ENCODE results near the gene NPM1.

The NPM1 gene

DNA sequence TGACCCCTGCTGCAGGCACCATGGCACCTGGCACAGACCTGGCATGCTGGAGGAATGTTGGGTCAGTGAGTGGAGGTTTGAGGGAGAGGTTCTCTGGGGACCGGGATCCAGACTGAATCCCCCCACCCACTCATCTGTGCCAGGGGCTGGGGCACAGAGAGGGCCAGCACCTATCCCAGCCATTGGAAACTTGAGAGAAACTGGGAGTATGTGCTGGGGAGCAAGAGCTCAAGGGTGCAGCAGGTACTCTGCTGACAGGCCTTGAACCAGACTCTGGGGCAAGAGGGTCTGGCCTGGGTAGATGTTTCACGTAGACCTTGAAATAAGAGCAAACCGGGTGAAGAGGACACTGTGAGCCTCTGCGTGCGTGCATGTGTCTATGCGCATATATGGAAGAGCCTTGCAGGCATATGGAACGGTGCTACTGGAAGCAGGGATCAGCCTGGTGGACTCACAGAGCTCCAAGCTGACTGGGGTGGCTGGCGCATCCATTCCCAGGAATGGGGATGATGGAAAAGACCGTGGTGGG lies 40.6 kb downstream of the NPM1 start:
- no peak for DNase-seq (ENCODE audit: low read depth)

DNA sequence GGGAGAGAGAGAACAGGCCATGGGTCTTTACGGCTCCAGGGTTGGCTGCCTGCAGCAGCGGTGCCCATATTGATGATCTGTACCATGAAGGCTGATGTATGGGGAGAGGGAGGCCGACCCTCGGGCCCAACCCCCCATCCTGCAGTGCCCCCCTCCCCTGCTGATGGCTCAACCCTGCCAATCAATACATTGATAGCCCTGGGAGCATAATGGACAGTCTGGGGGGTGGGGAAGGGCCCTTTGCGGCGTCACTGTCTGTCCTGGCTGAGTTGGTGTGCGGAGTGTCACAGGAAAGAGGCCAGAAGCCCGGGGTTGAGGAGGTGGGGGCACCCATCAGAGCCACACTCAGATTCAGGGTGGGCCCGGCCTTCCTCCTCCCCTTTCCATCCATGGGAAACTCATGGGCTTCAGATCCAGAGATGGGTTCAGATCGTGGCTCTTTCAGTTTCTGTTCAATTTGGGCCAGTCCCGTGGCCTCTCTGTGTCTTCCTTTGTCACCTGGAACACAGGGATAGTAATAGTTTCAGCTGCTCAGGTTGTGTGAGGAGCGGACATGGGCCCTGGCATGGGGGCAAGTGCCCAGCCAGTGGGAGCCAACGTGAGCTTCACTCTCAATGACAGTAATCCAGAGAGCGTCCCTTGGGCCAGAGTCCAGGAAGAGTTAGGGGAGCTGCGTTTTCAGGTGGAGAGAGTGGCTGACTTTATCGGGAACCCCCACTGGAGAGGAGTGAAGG lies 41.3 kb downstream of the NPM1 start:
- DNase-seq (ENCODE audit: low read depth) = no peak

DNA sequence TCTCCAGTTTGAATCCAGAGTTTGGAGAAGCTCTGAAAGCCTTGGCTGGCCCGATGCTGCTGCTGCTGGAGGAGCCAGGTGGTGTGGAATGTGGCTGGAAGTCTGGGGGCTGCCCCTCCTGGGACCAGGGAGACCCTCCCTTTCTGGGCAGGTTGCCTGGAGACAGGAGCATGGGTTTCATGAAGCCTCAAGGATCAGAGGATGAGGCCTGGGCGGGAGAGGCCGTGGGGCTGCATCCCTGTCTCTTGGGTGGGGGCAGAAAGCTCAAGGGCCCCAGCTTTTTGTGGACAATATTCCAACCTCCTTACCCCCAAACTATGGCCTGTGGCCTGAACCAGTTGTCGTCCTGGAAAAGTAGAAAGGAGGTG lies 41.9 kb downstream of the NPM1 start:
- DNase-seq (ENCODE audit: low read depth) = no peak

DNA sequence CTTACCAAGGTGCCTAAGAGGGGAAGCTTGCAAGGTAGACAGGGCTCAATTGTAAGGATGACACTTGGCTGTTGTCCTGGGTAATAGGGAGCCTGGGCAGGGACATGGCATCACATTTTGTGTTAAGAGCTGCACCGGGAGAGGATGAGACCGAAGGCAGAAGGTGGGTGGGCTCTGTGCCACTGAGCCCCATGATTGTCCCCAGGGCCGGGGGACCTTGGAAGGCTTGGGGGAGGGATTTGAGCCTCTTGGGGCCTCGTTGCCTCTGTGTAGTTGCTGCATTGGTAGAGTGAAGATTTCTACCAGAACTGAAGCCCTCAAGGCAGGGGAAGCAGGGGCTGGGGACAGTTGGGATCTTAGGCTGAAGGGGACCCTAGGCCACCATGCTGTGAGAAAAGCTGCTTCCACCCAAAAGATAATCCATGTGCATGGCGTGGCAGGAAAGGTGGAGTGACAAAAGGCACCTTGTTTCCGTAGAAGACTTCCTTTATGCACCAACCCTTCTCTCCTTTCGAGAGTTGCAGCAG lies 43.7 kb downstream of the NPM1 start:
- DNase-seq (ENCODE audit: low read depth) = no peak

DNA sequence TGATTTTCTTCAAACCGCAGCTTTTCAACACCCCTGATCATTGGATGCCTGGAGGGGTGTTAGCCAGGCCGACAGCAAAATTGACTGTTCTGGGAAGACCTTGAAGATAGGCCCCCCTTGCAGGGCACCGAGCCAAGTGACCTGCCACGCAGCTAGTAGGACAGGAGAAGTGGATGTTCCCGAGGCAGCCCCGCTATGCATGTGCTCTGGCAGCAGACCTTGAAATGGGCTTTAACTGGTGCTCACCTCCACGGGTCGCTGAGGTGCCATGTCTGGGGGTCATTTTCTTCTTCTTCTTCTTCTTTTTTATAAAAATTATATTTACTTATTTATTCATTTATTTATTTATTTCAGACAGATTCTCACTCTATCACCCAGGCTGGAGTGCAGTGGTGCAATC lies 44.4 kb downstream of the NPM1 start:
- DNase-seq (ENCODE audit: low read depth) = no peak

DNA sequence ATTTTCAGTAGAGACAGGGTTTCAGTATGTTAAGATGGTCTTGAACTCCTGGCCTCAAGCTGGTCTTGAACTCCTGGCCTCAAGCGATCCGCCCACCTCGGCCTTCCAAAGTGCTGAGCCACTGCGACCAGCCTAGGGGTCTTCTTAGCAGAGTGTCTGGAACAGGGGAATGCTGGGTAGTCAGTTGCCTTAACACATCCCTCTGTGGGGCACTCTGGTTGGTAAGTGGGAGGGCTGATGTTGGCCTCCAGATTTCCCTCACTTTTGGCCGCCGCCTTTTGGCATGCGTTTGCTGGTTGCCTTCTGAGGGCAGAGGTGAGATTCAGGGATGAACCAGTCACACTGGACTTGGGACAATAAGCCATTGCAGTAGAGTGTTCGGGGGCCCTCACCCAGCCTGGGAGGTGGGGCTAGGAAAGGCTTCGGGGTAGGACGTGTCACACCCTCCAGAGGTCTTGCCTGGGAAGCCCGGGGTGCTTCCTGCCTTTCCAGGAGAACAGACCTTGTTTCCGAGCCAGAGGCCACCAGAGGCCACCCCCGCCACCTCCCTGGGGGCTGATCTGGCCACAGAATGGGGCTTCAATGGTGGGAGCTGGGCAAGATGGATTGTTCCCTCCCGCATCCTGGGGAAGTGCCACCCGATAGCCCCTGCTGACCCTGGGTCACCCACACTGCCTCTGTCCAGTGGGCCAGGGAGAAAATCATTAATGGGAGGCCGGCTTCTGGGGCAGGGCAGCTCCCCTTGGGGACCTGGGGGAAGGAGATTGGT lies 45.1 kb downstream of the NPM1 start:
- DNase-seq (ENCODE audit: low read depth) = no peak

DNA sequence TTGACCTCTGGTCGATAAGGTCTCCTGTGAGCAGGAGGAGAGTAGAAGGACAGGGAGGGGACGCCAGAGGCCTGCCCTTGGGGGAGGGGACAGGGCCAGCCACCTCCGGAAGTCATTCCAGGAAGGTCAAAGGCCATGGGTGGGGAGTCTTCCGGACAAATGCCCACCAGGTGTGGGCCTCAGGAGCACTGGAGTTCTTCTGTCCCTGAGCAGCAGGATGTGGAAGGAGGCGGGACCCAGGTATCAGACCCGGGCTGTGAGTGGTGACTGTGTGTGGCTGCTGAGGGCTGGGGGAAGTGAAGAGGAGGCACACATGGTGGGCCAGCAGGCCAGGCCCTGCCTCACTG lies 45.7 kb downstream of the NPM1 start:
- DNase-seq (ENCODE audit: low read depth) = no peak

DNA sequence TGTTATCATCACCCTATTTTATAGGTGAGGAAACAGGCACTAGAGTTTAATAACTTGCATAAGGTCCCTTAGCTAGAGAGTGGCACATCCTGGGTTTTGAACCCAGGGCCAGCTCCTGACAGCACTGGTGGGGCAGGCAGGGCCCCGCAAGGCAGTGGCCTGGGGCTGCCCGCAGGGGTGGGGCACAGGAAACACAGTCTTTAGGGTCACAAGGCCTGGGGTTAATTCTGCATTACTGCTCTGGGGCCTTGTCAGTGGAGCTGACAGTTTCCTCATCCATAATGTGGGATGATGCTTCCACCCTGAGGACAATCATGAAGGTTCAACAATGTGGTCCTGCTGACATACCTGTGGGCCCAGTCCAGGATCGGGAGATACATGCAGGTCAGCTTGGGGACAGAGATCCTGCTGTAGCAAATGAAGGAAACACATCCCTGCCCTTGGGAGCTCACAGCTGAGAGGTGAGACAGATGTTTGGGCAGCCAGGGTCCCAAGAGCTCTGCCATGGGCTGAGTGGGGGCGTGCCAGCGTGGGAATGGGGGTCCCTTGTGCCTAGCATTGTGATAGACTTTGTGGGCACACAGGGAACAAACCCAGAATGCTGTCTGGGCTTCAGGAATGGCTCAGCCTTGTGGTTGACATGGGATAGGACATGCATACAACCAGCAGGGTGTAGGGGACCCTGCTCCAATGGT lies 46.5 kb downstream of the NPM1 start:
- DNase-seq (ENCODE audit: low read depth) = no peak

DNA sequence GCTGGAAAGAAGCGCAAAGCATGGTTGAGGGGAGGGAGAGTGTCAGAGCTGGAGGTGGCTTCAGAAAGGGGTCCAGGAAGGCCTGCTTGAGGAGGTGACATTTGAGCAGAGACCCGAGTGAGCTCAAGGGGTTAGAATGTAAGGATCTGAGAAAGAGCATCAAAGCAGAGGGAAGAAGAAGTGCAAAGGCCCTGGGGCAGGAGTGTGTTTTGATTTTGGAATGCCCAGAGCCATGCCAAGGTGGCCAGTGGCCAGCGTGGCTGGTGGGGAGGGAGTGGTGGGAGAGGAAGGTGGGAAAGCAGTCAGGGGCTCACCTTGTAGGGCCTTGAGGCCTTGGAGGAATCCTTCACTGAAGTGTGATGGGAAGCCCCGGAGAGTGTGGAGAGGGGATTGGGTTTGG lies 47.2 kb downstream of the NPM1 start:
- no peak for DNase-seq (ENCODE audit: low read depth)

DNA sequence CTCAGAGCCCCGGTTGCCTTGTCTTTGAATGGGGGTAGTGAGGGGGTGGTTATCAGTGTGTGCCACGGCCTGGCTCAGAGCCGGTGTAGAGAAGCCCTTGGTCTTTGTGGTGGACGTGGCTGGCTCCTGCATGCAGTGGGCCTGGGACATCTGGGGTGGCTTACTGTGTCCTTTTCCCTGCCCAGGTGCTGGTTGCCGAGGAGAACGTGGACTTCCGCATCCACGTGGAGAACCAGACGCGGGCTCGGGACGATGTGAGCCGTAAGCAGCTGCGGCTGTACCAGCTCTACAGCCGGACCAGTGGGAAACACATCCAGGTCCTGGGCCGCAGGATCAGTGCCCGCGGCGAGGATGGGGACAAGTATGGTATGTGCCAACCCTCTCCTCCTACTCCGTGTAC lies 48.3 kb downstream of the NPM1 start:
- no peak for DNase-seq (ENCODE audit: low read depth)

DNA sequence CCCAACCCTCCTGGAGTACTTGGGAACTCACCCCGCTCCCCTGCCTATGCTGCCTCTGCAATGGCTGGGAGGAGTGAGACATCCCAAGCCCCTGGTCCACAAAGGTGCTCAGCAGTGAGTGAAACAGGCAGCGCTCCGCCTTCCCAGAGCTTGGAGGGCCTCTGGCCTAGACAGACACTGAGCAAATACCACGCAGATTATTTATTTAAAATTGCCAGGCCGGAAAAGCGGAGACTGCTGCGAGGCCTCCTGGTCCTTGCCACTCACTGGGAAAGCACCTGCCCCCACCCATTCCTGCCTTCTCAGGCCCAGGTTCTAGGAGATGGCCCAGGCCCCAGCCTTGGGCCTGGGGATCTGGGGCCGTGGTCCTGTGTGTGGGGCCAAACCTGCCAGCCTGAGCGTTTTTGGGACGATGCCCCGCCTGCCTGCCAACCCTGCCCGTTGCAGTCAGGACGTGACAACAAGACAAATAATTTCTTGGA lies 49.2 kb downstream of the NPM1 start:
- no peak for DNase-seq (ENCODE audit: low read depth)

DNA sequence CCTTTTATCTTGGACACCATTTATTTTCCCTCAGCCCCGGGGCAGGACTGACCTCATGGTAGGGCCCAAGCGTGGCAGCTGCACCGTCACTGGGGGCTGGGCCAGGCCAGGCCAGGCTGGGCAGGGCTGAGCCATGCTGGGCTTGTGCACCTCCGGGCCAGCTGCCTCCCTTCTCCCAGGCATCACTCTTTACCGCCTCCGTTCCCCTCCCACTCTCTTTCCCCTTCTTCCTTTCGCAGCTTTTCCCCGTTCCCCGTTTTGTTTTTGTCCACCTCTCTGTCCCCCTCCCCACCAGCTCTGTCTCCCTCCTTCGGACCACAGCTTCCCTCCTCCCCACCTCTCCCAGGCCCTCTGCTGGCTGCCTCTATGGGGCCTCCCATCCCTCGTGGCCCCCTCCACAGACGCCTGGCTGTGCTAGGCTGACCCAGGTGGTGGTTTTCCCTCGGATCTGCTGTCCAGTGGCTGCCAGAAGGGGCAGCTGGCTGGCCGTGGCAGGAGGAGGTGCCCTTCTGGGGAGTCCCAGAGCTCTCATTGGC lies 49.7 kb downstream of the NPM1 start:
- DNase-seq (ENCODE audit: low read depth) = no peak

DNA sequence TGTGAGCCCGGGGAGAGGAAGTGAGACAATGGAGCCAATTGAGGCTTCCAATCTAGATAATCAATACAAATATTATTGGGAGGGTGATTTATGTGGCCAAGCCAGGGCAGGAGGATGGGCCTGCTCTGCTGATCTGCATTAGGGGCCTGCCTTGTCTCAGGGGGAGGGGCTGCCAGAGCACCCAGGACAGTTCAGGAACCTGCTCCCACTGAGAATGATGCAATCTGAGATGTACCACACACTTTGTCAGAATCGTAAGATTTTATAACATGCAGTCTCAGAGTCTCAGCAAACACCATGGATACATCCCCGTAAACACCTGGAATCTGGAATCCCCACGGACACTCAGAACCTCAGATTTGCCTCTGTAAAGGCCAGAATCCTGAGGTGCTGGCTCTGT lies 51.1 kb downstream of the NPM1 start:
- no peak for DNase-seq (ENCODE audit: low read depth)

DNA sequence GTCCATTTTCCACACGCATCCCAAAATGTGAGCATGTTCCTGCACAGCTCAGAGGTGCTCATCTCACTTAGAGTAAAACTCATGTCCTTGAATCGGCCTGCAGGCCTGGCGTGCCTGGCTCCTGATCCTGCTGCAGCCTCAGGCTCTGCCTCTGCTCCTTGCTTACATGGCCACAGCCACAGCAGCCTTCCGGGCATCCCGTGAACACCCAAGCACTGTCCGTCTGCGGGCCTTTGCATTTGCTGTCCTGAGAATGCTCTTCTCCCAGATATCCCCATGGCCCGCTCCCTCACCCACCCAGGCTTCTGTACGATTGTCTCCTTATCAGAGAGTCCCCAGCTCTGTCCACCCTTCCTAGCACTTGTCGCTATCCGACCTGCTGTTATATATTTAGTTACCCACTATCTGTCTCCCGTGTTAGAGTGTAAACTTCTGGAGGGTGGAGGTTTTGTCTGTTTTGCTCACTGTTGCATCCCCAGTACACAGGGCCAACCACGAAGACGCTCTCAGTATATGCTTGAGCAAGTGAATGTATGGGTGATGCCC lies 53.7 kb downstream of the NPM1 start:
- no peak for DNase-seq (ENCODE audit: low read depth)

DNA sequence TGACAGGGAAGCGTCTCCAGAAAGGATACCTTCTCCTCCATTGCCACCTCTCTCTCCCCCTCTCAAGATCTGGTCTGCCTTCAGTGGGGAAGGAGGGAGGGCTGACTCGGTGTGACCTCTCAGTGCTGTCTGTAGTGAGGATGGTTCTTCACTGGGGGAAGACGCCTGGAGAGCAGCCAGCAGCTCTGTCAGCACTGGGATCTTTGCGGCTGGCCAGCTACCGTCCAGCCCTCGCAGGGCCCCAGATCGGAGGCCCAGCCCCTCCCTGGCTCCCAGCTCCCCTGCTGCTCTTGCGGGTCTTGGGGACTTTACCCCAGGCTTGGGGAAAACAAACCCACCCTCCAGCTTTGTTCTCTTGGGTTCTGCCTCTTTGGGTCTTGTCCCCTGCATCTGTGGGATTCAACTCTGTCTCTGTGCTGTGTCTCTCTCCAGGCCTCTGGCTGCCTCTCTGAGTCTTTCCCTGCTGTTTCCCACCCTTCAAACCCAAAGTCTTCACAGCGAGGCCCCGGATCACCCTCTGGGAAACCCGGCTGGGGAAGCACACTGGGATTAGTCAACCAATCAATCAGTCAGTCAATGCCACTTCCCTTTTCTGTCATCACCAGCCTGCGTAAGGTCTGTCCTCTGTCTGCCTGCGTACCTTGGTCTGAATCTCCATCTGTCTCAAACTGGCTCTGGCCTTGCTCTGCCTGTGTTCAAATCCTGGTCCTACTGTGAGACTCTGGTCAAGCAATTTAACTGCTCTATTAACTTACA lies 54.8 kb downstream of the NPM1 start:
- no peak for DNase-seq (ENCODE audit: low read depth)

DNA sequence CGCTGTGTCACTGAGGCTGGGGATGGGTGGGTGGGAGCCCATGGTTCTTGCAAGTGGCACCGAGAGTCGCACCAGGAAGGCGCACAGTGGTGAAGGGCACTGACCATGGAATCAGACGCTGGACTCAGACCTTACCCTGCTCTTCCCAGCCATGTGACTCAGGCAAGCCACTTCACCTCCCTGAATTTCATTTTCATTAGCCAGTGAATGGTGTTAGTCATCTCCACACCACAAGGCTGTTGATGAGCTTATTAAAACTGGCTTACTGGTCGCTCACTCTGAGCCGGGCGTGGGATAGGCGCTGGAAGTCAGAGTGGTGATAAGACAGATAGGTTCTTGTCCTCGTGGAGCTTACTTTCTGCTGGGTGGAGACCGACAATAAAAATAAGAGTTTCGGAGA lies 56.9 kb downstream of the NPM1 start:
- DNase-seq (ENCODE audit: low read depth) = no peak

DNA sequence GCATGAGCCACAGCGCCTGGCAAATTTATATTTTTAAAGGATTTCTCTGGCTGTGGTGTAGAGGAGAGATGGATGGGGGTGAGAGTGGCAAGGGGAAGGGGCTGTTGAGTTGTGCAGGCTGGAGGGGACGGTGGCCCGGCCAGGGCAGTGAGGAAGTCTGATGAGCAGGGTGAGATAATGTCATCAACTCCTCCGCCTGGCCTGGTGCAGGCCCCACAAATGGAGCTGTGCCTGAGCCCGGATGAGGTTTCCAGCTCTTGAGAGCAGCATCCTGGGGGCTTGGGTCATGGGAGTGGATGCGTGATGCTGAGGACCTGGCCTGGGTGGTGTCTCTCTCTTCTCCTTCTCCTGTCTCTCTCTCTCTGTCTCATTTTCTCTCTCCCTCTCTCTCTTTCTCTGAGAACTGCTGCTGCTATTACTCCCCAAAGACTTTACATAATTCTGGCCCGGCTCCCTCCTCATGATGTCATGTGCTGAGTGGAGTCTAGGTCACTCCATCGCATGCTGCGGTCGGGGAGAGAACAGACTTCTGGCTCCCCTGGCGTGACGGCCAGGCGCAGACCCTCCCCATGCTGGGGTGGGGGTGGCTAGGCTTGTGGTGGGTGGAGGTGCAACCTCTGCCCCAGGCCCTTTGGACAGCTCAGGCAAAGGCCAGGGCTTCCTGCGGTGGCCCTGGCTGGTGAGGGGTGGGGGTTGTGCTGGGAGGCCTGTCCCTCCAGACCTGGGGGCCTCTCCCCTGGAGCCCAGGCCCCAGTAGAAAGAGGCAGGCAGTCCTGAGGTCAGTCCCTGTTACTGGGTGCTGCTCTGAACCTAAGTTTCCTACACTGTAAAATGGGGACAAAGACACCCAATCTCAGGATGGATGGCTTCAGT lies 58.2 kb downstream of the NPM1 start:
- no peak for DNase-seq (ENCODE audit: low read depth)

DNA sequence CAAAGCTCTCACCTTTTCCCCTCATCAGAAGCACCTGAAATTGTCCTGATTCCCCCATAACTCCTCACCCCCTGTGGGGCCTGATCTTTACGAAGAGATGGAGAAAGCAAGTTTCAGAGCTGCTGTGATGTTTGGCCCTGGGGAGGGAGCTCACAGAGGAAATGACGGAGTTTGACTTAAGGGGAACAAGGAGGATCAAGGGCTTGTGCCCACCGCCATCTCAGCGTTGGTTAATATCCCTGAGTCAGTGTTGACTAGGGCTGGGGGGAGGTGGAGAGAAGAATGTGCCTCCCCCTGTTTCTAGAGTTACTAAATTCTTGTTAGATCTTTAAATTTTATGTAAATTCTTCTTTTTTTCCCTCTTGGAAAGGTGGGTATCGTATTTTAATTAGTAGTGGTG lies 59.6 kb downstream of the NPM1 start:
- DNase-seq (ENCODE audit: low read depth) = no peak

DNA sequence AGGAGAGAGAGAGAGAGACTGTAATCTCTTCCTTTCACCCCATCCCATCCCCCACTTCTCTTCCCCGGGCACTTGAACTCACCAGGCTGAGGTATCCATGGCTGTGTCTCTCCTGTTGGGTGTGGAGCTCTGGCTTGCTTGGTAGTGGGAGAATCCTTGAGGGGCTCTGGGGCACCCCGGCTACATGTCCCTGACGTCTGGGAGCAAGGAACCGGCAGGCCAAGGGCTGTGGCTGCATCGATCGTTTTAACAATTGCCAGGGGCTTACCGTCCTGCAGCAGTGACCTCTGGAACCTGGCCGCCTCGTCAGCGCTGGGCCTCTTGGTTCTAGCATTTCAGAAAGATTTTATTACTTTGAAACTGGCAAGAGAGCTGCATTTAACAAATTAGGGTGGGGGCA lies 61.8 kb downstream of the NPM1 start:
- DNase-seq (ENCODE audit: low read depth) = no peak

All from activated gamma-delta T cell treated with anti-CD3 and anti-CD28 coated beads, Interleukin-2, amount 50 U/mL, for 16 hours (primary cell).